ENCODE measurements around the gene PFKFB3.

GRCh38 chr10:6250745-6251144 is 48.0 kb downstream of the PFKFB3 start:
- TF ChIP-seq CTCF (IDR thresholded peaks at IDR 0.05): no peak
- TF ChIP-seq POLR2A (IDR thresholded peaks at IDR 0.05): no peak
- no peak for TF ChIP-seq POLR2AphosphoS5 (IDR thresholded peaks at IDR 0.05; ENCODE audit: insufficient read depth in 1 of 2, low read depth in 1 of 2)

Measured in vagina (tissue), 2 donors.